GM18505 (cell line): ENCODE measurements around the gene HOXA9.

Source experiments
- ATAC-seq: cut with Tn5 transposase; IDR thresholded peaks from one replicate; pipeline ENCODE4 v1.9.1; 2021; ENCODE audit not compliant: unreplicated experiment
- POLR2A ChIP-seq: IDR thresholded peaks from 4 replicates; pipeline ENCODE4 v1.6.1; 2011; ENCODE audit warnings: borderline replicate concordance; ENCODE audit not compliant: insufficient read depth, insufficient read length; ENCODE audit errors: extremely low read depth

Gene HOXA9

GRCh38 chr7:27189295-27189996 is 24.1 kb upstream of the HOXA9 start:
- ATAC-seq: no peak
- TF ChIP-seq POLR2A: no peak

GRCh38 chr7:27188386-27189294 is 23.3 kb upstream of the HOXA9 start:
- ATAC-seq: no peak
- TF ChIP-seq POLR2A: no peak

GRCh38 chr7:27187475-27188385 is 22.4 kb upstream of the HOXA9 start:
- ATAC-seq: no peak
- TF ChIP-seq POLR2A: no peak

GRCh38 chr7:27186668-27187474 is 21.5 kb upstream of the HOXA9 start:
- no peak for TF ChIP-seq POLR2A
- ATAC-seq: no peak

GRCh38 chr7:27185854-27186667 is 20.7 kb upstream of the HOXA9 start:
- ATAC-seq: no peak
- TF ChIP-seq POLR2A: no peak

- TF ChIP-seq POLR2A: no peak
- ATAC-seq: no peak
Observed at GRCh38 chr7:27185013-27185853, 19.9 kb upstream of the HOXA9 start, which contains the start of gene HOXA11. TSS of gene HOXA11 (minus strand) at chr7:27185232. CDS start at chr7:27185144, 88 bp downstream.

GRCh38 chr7:27184337-27185012 is 19.1 kb upstream of the HOXA9 start:
- TF ChIP-seq POLR2A: no peak
- no peak for ATAC-seq

- TF ChIP-seq POLR2A: no peak
- no peak for ATAC-seq
Observed at GRCh38 chr7:27183682-27184336, 18.5 kb upstream of the HOXA9 start.

- no peak for TF ChIP-seq POLR2A
- no peak for ATAC-seq
Observed at GRCh38 chr7:27182861-27183681, 17.7 kb upstream of the HOXA9 start.
